K562 (cell line): ENCODE data around the gene COPE. TPM values are rescaled to one million over a fixed set of nuclear protein-coding genes. Genes with fewer than 3 reads are reported as not detected.

Experiments
- ATAC-seq: fragments of 200-7000 bp; cut with Tn5 transposase; 3 replicates; pipeline ENCODE4 v1.9.1; 2020; ENCODE audit warnings: moderate library complexity
- BruUV-seq: library from RNA; stranded (reverse); fragments of 400-500 nt; replicated peaks from 2 replicates; lab custom pipeline; 2021; lab: Mats Ljungman, UMichigan
- CTCF ChIA-PET: fragments of 300-600 bp; formaldehyde crosslinking; extraction: SDS; loops from one replicate; lab custom pipeline; 2021; ENCODE audit warnings: low intra/inter-chr PET ratio; lab: Yijun Ruan, JAX
- POLR2A ChIA-PET: fragments of 300-600, 350-650 bp; sonication (Branson Sonifier 250); formaldehyde crosslinking; extraction: SDS; loops from one replicate; lab custom pipeline; 2021; ENCODE audit warnings: antibody characterized with exemption, inconsistent platforms; lab: Yijun Ruan, JAX
- DNase-seq, 4 experiments: peaks; one replicate each; pipeline versions ENCODE4 v3.0.0 to v3.0.0-alpha.2; 2011 to 2018; ENCODE audit warnings: low spot score in 3 of 4, mixed read lengths in 3 of 4; ENCODE audit errors: extremely low read depth in 1 of 4
- FAIRE-seq: peaks from 2 replicates; lab custom pipeline; 2011; peaks lifted over from hg19 to GRCh38; lab: Jason Lieb, UNC
- H2AFZ ChIP-seq: 2 replicates; pipeline ENCODE4 v1.6.0; 2011; ENCODE audit warnings: low read depth, low read length, control low read depth, inconsistent platforms
- H3K27ac ChIP-seq: fragments of 200-600 bp; 3 replicates; pipeline ENCODE4 v1.8.0; 2011; ENCODE audit warnings: low read depth, mild to moderate bottlenecking, control low read depth, inconsistent platforms, low read length, moderate library complexity, mixed read lengths; ENCODE audit errors: extremely low read depth
- H3K27me3 ChIP-seq, 2 experiments: fragments of 300-600 bp in 1 of 2; 2 replicates in 1 of 2; 3 replicates in 1 of 2; pipeline versions ENCODE4 v1.6.0 to v1.8.0; 2011; ENCODE audit warnings: inconsistent platforms in 2 of 2, low read length in 2 of 2, mild to moderate bottlenecking in 1 of 2, mixed read lengths in 1 of 2, moderate library complexity in 1 of 2; ENCODE audit not compliant: control insufficient read depth in 2 of 2, insufficient read depth in 2 of 2
- H3K36me3 ChIP-seq: fragments of 300-600 bp; 3 replicates; pipeline ENCODE4 v1.8.0; 2011; ENCODE audit warnings: mild to moderate bottlenecking, low read length, inconsistent platforms; ENCODE audit not compliant: control insufficient read depth, insufficient read depth
- H3K4me1 ChIP-seq, 2 experiments: fragments of 200-600 bp in 1 of 2; replicated peaks in 1 of 2; 2 replicates in 1 of 2; 3 replicates in 1 of 2; pipeline versions ENCODE4 v1.5.1 to v1.8.0; 2011; ENCODE audit warnings: inconsistent platforms in 2 of 2, low read length in 2 of 2, mild to moderate bottlenecking in 1 of 2, mixed read lengths in 1 of 2, moderate library complexity in 1 of 2; ENCODE audit not compliant: control insufficient read depth in 2 of 2, insufficient read depth in 2 of 2
- H3K4me2 ChIP-seq: 2 replicates; pipeline ENCODE4 v1.6.1; 2011; ENCODE audit warnings: low read length, control low read depth, inconsistent platforms, mixed read lengths; ENCODE audit not compliant: insufficient read depth
- H3K4me3 ChIP-seq: fragments of 200-600 bp; sonication (generic), shearing (Covaris generic); 2 replicates; pipeline ENCODE4 v1.5.1; 2016; ENCODE audit warnings: control low read depth, inconsistent platforms
- H3K79me2 ChIP-seq: fragments of 200-600 bp; 3 replicates; pipeline ENCODE4 v1.8.0; 2011; ENCODE audit warnings: low read length, inconsistent platforms; ENCODE audit not compliant: control insufficient read depth, insufficient read depth
- H3K9ac ChIP-seq, 2 experiments: 2 replicates each; pipeline versions ENCODE4 v1.6.0 to v1.6.1; 2011; ENCODE audit warnings: low read depth in 2 of 2, low read length in 2 of 2, control low read depth in 1 of 2, inconsistent platforms in 1 of 2, mild to moderate bottlenecking in 1 of 2, mixed read lengths in 1 of 2; ENCODE audit not compliant: insufficient read depth in 1 of 2
- H3K9me1 ChIP-seq: one replicate; pipeline ENCODE4 v1.6.0; 2011; ENCODE audit warnings: inconsistent platforms, mild to moderate bottlenecking, low read length, moderate library complexity; ENCODE audit not compliant: control insufficient read depth, insufficient read depth
- H3K9me3 ChIP-seq: replicated peaks from 2 replicates; pipeline ENCODE4 v1.5.1; 2011; ENCODE audit warnings: low read depth, low read length, inconsistent platforms; ENCODE audit not compliant: control insufficient read depth, insufficient read depth
- H4K20me1 ChIP-seq: replicated peaks from 2 replicates; pipeline ENCODE4 v1.6.1; 2011; ENCODE audit warnings: low read length, inconsistent platforms, mixed read lengths; ENCODE audit not compliant: control insufficient read depth, insufficient read depth
- FIP1L1 ChIP-seq: fragments of 200-400 bp; formaldehyde crosslinking; IDR thresholded peaks from 2 replicates; pipeline ENCODE4 v1.6.1; 2018; ENCODE audit warnings: mild to moderate bottlenecking, low read depth, low read length; ENCODE audit not compliant: poor library complexity, severe bottlenecking
- HIVEP1 ChIP-seq: fragments of 250-450 bp; sonication (Bioruptor Pico); IDR thresholded peaks from 2 replicates; pipeline ENCODE4 v1.4.0; 2020; ENCODE audit warnings: mild to moderate bottlenecking
- MBD2 ChIP-seq: sonication (generic); IDR thresholded peaks from 2 replicates; pipeline ENCODE4 v1.6.1; 2016; ENCODE audit warnings: low read depth, borderline replicate concordance
- MYBL2 ChIP-seq, 2 experiments: fragments of 450-650 bp in 1 of 2; sonication (generic) in 1 of 2; formaldehyde crosslinking in 1 of 2; IDR thresholded peaks; 2 replicates each; pipeline versions ENCODE4 v1.6.1 to v1.8.1; 2017 to 2022; ENCODE audit warnings: borderline replicate concordance in 1 of 2, inconsistent platforms in 1 of 2, low read depth in 1 of 2, mild to moderate bottlenecking in 1 of 2, missing genetic modification reagents in 1 of 2, moderate library complexity in 1 of 2
- NEUROD1 ChIP-seq: fragments of 150-350 bp; IDR thresholded peaks from 2 replicates; pipeline ENCODE4 v1.6.1; 2014; ENCODE audit warnings: borderline replicate concordance, low read length, low read depth; ENCODE audit not compliant: partially characterized antibody
- SMARCA4 ChIP-seq: fragments of 450-650 bp; IDR thresholded peaks from 2 replicates; pipeline ENCODE4 v1.6.1; 2016
- TCF7L2 ChIP-seq: fragments of 150-350 bp; IDR thresholded peaks from 2 replicates; pipeline ENCODE4 v1.6.1; 2016; ENCODE audit warnings: low read depth, mild to moderate bottlenecking, low read length, moderate library complexity
- TSHZ1 ChIP-seq: fragments of 250-450 bp; sonication (Bioruptor Pico); IDR thresholded peaks from 2 replicates; pipeline ENCODE4 v1.4.0; 2020; ENCODE audit warnings: mild to moderate bottlenecking, moderate library complexity
- WHSC1 ChIP-seq: IDR thresholded peaks from one replicate; pipeline ENCODE4 v1.6.1; 2012; ENCODE audit warnings: low read length, control low read depth, inconsistent platforms
- ZNF217 ChIP-seq: sonication (generic); formaldehyde crosslinking; IDR thresholded peaks from 2 replicates; pipeline ENCODE4 v1.8.0; 2022; ENCODE audit warnings: mild to moderate bottlenecking, missing genetic modification reagents
- WGBS: fragments of 100-300 bp; shearing (Covaris generic); methylation state at CpG from one replicate; pipeline ENCODE4 v1.1.6; 2016; ENCODE audit warnings: low coverage, mixed read lengths; ENCODE audit not compliant: insufficient coverage; ENCODE audit errors: missing lambda C conversion rate; 5-methylcytosine and 5-hydroxymethylcytosine counted together
- in situ Hi-C: fragments of 300-500 bp; cut with MboI; formaldehyde crosslinking; loops from 4 replicates; pipeline ENCODE4 v1.15.0; 2018; ENCODE audit warnings: inconsistent platforms, mixed read lengths
- intact Hi-C: fragments of 100-400 bp; cut with micrococcal nuclease; formaldehyde crosslinking; loops from 2 replicates; pipeline ENCODE4 v1.14.2; 2022
- polyA plus RNA-seq, 8 experiments: library from polyadenylated mRNA; depleted of rRNA in 4 of 8; stranded (reverse) in 5 of 8; unstranded in 3 of 8; fragments of >200 nt; fragmentation: Nextera tagmentation in 2 of 8; fragmentation: Illumina TruSeq in 1 of 8; extraction: Ambion mirVana in 2 of 8; extraction: Trizol in 1 of 8; gene quantifications; 2 replicates each; pipeline versions ENCODE4 v1.2.1 to v1.2.3, GENCODE V29; 2011 to 2014; ENCODE audit warnings: inconsistent platforms in 1 of 8, missing spikeins in 1 of 8
- total RNA-seq, 7 experiments: library from RNA; depleted of rRNA in 6 of 7; stranded (reverse); fragments of >200 nt in 6 of 7; fragmentation: Illumina TruSeq in 2 of 7; extraction: Trizol in 2 of 7; gene quantifications; 2 replicates each; pipeline versions ENCODE4 v1.2.1 to v1.2.3, GENCODE V29; 2011 to 2021; ENCODE audit warnings: low replicate concordance in 1 of 7
- TF ChIP-seq, protein P1 (sequence below), 2 experiments: fragments of 450-650 bp in 1 of 2; IDR thresholded peaks; 2 replicates each; pipeline ENCODE4 v1.6.1; 2011 to 2017; ENCODE audit warnings: low read depth in 2 of 2, antibody characterized with exemption in 1 of 2, borderline replicate concordance in 1 of 2, low read length in 1 of 2, mild to moderate bottlenecking in 1 of 2, mixed read lengths in 1 of 2; ENCODE audit not compliant: control insufficient read depth in 1 of 2
- TF ChIP-seq, protein P2 (sequence below): fragments of 250-450 bp; sonication (Bioruptor Pico); IDR thresholded peaks from 2 replicates; pipeline ENCODE4 v1.8.0; 2021; ENCODE audit warnings: mild to moderate bottlenecking, moderate library complexity

COPE gene
- total and polyA plus RNA-seq, 9 of the 15 experiments (the other 6 are each of a cell fraction or from before 2014, with no cell fraction given): 5.8 to 273 (median 147) TPM

DNA sequence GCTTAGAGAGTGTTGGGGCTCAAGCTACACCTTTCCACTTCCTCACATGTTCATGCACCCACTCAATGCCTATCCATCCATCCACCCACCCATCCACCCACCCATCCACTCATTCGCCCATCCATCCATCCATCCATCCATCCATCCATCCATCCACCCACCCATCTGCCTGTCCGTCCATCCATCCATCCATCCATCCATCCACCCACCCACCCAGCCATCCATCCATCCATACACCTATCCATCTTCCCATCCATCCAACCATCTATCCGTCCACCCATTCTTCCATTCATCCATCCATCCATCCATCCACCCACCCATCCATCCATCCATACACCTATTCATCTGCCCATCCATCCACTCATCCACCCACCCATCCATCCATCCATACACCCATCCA is 34.9 kb upstream of the COPE start:
- Histone ChIP-seq H4K20me1 (no peaks in the 10 kb centered on the region), H3K27me3 (peaks cover 4 to 24% of the 10 kb centered on the region in 2 experiments; a peak in 3 of 5 replicates), H3K4me2 (no peak overlapping the region), H3K27ac (no peak overlapping the region), H3K79me2 (no peaks in the 10 kb centered on the region), H3K36me3 (no peaks in the 10 kb centered on the region), H3K4me3 (no peak overlapping the region), H3K9ac (no peak overlapping the region), H2AFZ (no peak overlapping the region), H3K9me1 (no peaks in the 10 kb centered on the region), H3K9me3 (no peaks in the 10 kb centered on the region), H3K4me1 (no peaks in the 10 kb centered on the region; a peak in 1 of 5 replicates)
- FAIRE-seq (no peak), ATAC-seq (no peak), DNase-seq (no peak)
- intact Hi-C loops (no loop called here), in situ Hi-C loops (no loop called here)
- ChIA-PET CTCF (no interaction called here), POLR2A (no interaction called here)
- no TSS peak for BruUV-seq
- TF ChIP-seq ZNF217 (CRISPR knock-in tag) (no peak), MBD2 (no peak), TSHZ1 (CRISPR knock-in tag) (no peak), NEUROD1 (no peak), TCF7L2 (no peak), MYBL2 (IDR thresholded peaks at IDR 0.05; ENCODE audit: low read depth) (no peak), MYBL2 (CRISPR knock-in tag; IDR thresholded peaks at IDR 0.05; ENCODE audit: borderline replicate concordance) (no peak), SMARCA4 (no peak), WHSC1 (no peak), FIP1L1 (no peak), HIVEP1 (CRISPR knock-in tag) (no peak)
- TF ChIP-seq, protein P1, sequence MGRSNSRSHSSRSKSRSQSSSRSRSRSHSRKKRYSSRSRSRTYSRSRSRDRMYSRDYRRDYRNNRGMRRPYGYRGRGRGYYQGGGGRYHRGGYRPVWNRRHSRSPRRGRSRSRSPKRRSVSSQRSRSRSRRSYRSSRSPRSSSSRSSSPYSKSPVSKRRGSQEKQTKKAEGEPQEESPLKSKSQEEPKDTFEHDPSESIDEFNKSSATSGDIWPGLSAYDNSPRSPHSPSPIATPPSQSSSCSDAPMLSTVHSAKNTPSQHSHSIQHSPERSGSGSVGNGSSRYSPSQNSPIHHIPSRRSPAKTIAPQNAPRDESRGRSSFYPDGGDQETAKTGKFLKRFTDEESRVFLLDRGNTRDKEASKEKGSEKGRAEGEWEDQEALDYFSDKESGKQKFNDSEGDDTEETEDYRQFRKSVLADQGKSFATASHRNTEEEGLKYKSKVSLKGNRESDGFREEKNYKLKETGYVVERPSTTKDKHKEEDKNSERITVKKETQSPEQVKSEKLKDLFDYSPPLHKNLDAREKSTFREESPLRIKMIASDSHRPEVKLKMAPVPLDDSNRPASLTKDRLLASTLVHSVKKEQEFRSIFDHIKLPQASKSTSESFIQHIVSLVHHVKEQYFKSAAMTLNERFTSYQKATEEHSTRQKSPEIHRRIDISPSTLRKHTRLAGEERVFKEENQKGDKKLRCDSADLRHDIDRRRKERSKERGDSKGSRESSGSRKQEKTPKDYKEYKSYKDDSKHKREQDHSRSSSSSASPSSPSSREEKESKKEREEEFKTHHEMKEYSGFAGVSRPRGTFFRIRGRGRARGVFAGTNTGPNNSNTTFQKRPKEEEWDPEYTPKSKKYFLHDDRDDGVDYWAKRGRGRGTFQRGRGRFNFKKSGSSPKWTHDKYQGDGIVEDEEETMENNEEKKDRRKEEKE (IDR thresholded peaks at IDR 0.05; ENCODE audit: borderline replicate concordance in 1 of 2, control insufficient read depth in 1 of 2, low read depth in 2 of 2, low read length in 1 of 2): no peak
- TF ChIP-seq, protein P2, sequence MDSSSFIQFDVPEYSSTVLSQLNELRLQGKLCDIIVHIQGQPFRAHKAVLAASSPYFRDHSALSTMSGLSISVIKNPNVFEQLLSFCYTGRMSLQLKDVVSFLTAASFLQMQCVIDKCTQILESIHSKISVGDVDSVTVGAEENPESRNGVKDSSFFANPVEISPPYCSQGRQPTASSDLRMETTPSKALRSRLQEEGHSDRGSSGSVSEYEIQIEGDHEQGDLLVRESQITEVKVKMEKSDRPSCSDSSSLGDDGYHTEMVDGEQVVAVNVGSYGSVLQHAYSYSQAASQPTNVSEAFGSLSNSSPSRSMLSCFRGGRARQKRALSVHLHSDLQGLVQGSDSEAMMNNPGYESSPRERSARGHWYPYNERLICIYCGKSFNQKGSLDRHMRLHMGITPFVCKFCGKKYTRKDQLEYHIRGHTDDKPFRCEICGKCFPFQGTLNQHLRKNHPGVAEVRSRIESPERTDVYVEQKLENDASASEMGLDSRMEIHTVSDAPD (CRISPR knock-in tag): no peak
- WGBS: 8% methylated on average over 2 of the region's 3 CpGs
